Measurements from ENCODE around the gene TMEM126B.
"Not testable (repeated sequence)": the region's sequence is repeated elsewhere in the genome, so short reads cannot be mapped to it uniquely, and the experiment has no call there.

Gene TMEM126B

DNA sequence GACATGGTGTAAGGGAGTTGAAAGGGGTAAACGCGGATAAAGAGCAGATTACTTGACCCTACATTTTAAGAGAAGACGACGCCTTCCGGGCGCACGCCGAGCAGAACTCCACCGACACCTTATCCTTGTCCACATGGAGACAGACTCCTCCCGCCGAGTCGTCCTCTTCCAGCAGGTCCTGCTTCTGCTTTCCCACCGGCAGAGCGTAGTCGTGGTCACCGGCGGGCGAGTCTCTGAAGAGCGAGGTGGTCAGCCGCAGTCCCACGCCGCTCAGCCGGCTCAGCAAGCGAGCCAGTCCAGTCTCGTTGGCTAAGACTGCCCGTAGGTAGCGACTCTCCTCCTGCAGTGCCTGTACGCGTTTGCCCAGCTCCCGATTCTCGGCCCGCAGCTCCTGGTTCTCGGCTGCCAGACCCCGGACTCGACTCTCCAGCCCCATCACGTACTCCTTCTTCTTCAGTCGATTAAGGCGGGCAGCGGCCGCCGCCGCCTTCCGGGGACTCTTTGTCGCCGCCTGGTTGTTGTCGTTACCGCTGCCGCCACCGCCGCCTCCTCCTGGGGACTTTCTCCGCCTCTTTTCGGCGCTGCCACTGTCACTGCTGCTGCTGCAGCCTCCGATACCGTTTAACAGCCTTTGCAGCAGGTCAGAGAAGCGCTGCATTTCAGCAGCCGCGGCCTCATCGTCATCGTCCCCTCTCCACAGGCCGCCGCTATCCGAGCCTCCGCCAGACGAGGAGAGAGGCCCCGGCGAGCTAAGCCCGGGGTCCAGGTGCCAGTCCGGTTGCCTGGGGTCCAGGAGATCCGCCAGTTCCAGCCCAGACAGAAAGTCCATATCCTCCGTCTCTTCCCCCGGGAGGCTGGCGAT lies 35.6 kb downstream of the TMEM126B start:
- H3K4me3 ChIP-seq (ENCODE audit: low read length in 2 of 2), result peak overlapping the region; percentile 96 to 100
- peaks cover 9 to 14% of the 10 kb centered on the region in 2 donors for H3K36me3 ChIP-seq (ENCODE audit: control insufficient read depth in 2 of 2, insufficient read depth in 2 of 2, low read length in 2 of 2)
- peak overlapping the region; percentile 88 to 98 for H3K9ac ChIP-seq (ENCODE audit: low read depth in 1 of 2, low read length in 2 of 2)
- H3K27me3 ChIP-seq (ENCODE audit: control insufficient read depth in 2 of 2, insufficient read depth in 2 of 2, low read length in 2 of 2), result no peaks in the 10 kb centered on the region
- peaks cover 14 to 27% of the 10 kb centered on the region in 2 donors for H3K4me1 ChIP-seq (ENCODE audit: control insufficient read depth in 2 of 2, insufficient read depth in 2 of 2, low read length in 2 of 2)
- H3K27ac ChIP-seq (ENCODE audit: low read depth in 2 of 2, low read length in 2 of 2), result peak overlapping the region; percentile 97 to 98
- no peaks in the 10 kb centered on the region for H3K9me3 ChIP-seq (ENCODE audit: control insufficient read depth in 2 of 2, low read length in 2 of 2)

- peak within 1 kb of the TSS; percentile 88 to 98 for H3K9ac ChIP-seq (ENCODE audit: low read depth in 1 of 2, low read length in 2 of 2)
- H3K27ac ChIP-seq (ENCODE audit: low read depth in 2 of 2, low read length in 2 of 2), result peak within 1 kb of the TSS; percentile 97 to 98
- H3K36me3 ChIP-seq (ENCODE audit: control insufficient read depth in 2 of 2, insufficient read depth in 2 of 2, low read length in 2 of 2), result peaks cover 5 to 9% of the 10 kb centered on the region in 2 donors
- H3K27me3 ChIP-seq (ENCODE audit: control insufficient read depth in 2 of 2, insufficient read depth in 2 of 2, low read length in 2 of 2), result no peaks in the 10 kb centered on the region
- H3K9me3 ChIP-seq (ENCODE audit: control insufficient read depth in 2 of 2, low read length in 2 of 2), result no peaks in the 10 kb centered on the region
- peaks cover 14 to 27% of the 10 kb centered on the region in 2 donors for H3K4me1 ChIP-seq (ENCODE audit: control insufficient read depth in 2 of 2, insufficient read depth in 2 of 2, low read length in 2 of 2)
- H3K4me3 ChIP-seq (ENCODE audit: low read length in 2 of 2), result peak within 1 kb of the TSS; percentile 96 to 100
Observed at GRCh38 chr11:85664615-85665481, 36.5 kb downstream of the TMEM126B start, which contains the start of gene CREBZF. Gene CREBZF, minus strand, starts transcription at chr11:85665129. Its CDS starts 254 bp downstream, at chr11:85664875.

DNA sequence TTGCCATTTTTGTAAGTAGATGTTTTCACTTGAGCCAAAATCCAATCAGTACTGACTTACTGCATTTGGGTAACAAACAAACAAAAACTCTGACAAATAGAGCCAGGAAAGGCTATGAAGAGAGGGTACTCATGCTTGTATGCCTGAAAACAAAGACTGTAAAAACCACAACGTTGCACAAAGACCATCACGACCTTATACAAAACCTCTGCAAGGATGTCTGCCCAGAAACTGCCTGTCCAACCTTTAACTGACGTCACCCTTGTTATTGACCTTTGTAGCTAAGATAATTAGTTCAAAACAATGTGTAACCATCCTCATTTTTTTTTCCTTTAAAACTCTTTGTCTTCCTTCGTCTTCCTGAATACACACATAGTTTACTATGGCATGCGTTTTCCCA lies 37.3 kb downstream of the TMEM126B start:
- Histone ChIP-seq H3K9ac (ENCODE audit: low read depth in 1 of 2, low read length in 2 of 2) (no peak overlapping the region), H3K4me1 (ENCODE audit: control insufficient read depth in 2 of 2, insufficient read depth in 2 of 2, low read length in 2 of 2) (peaks cover 14 to 27% of the 10 kb centered on the region in 2 donors), H3K27ac (ENCODE audit: low read depth in 2 of 2, low read length in 2 of 2) (no peak overlapping the region), H3K27me3 (ENCODE audit: control insufficient read depth in 2 of 2, insufficient read depth in 2 of 2, low read length in 2 of 2) (no peaks in the 10 kb centered on the region), H3K4me3 (ENCODE audit: low read length in 2 of 2) (no peak overlapping the region), H3K36me3 (ENCODE audit: control insufficient read depth in 2 of 2, insufficient read depth in 2 of 2, low read length in 2 of 2) (peaks cover 0 to 4% of the 10 kb centered on the region in 2 donors), H3K9me3 (ENCODE audit: control insufficient read depth in 2 of 2, low read length in 2 of 2) (no peaks in the 10 kb centered on the region)

DNA sequence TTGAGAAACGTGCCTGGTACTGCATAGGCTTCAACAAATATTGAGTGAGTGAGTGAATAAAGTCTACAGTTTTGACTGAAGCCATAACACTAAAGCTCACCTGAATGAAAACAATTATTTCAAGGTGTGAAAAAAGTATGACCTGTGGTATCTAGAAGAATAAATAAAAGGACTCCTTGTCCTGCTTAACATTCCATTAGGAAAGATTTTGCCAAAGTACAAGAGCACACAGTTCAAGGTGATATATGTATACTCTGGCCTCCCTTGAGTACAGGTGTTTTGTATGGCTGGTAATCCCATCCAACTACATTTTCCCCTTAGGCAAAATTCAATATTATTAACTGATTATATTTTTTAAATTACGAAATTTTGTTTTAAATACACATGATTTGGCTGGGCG lies 38.3 kb downstream of the TMEM126B start:
- Histone ChIP-seq H3K36me3 (ENCODE audit: control insufficient read depth in 2 of 2, insufficient read depth in 2 of 2, low read length in 2 of 2) (no peaks in the 10 kb centered on the region), H3K27ac (ENCODE audit: low read depth in 2 of 2, low read length in 2 of 2) (no peak overlapping the region), H3K4me3 (ENCODE audit: low read length in 2 of 2) (no peak overlapping the region), H3K4me1 (ENCODE audit: control insufficient read depth in 2 of 2, insufficient read depth in 2 of 2, low read length in 2 of 2) (peaks cover 9 to 23% of the 10 kb centered on the region in 2 donors), H3K9ac (ENCODE audit: low read depth in 1 of 2, low read length in 2 of 2) (no peak overlapping the region), H3K27me3 (ENCODE audit: control insufficient read depth in 2 of 2, insufficient read depth in 2 of 2, low read length in 2 of 2) (no peaks in the 10 kb centered on the region), H3K9me3 (ENCODE audit: control insufficient read depth in 2 of 2, low read length in 2 of 2) (no peaks in the 10 kb centered on the region)

DNA sequence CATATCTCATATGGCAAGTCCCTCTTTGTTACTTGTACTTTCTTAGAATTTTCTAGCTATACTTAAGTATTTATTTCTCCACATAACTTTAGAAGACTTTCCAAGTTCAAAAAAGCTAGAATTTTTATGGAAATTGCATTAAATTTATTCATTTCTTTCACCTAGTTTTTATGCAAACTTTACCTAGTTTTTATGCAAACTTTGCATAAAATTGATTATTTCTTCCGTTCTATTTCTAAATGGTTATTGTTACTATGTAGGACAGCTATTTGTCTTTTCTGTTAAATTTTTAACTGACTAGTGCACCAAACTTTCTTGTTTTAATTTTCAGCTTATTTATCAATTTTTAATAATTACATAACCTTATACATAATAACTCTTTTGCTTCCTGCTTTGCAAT lies 39.8 kb downstream of the TMEM126B start:
- Histone ChIP-seq H3K9me3 (ENCODE audit: control insufficient read depth in 2 of 2, low read length in 2 of 2) (no peaks in the 10 kb centered on the region), H3K27me3 (ENCODE audit: control insufficient read depth in 2 of 2, insufficient read depth in 2 of 2, low read length in 2 of 2) (no peaks in the 10 kb centered on the region), H3K4me3 (ENCODE audit: low read length in 2 of 2) (no peak overlapping the region), H3K27ac (ENCODE audit: low read depth in 2 of 2, low read length in 2 of 2) (no peak overlapping the region), H3K36me3 (ENCODE audit: control insufficient read depth in 2 of 2, insufficient read depth in 2 of 2, low read length in 2 of 2) (no peaks in the 10 kb centered on the region), H3K4me1 (ENCODE audit: control insufficient read depth in 2 of 2, insufficient read depth in 2 of 2, low read length in 2 of 2) (peaks cover 4 to 11% of the 10 kb centered on the region in 2 donors), H3K9ac (ENCODE audit: low read depth in 1 of 2, low read length in 2 of 2) (no peak overlapping the region)

- not testable (repeated sequence) for H3K27me3 ChIP-seq (ENCODE audit: control insufficient read depth in 2 of 2, insufficient read depth in 2 of 2, low read length in 2 of 2); H3K27ac ChIP-seq (ENCODE audit: low read depth in 2 of 2, low read length in 2 of 2); H3K4me1 ChIP-seq (ENCODE audit: control insufficient read depth in 2 of 2, insufficient read depth in 2 of 2, low read length in 2 of 2); H3K9me3 ChIP-seq (ENCODE audit: control insufficient read depth in 2 of 2, low read length in 2 of 2); H3K36me3 ChIP-seq (ENCODE audit: control insufficient read depth in 2 of 2, insufficient read depth in 2 of 2, low read length in 2 of 2); H3K4me3 ChIP-seq (ENCODE audit: low read length in 2 of 2); H3K9ac ChIP-seq (ENCODE audit: low read depth in 1 of 2, low read length in 2 of 2)
Observed at GRCh38 chr11:85670949-85671663, 42.7 kb downstream of the TMEM126B start.

DNA sequence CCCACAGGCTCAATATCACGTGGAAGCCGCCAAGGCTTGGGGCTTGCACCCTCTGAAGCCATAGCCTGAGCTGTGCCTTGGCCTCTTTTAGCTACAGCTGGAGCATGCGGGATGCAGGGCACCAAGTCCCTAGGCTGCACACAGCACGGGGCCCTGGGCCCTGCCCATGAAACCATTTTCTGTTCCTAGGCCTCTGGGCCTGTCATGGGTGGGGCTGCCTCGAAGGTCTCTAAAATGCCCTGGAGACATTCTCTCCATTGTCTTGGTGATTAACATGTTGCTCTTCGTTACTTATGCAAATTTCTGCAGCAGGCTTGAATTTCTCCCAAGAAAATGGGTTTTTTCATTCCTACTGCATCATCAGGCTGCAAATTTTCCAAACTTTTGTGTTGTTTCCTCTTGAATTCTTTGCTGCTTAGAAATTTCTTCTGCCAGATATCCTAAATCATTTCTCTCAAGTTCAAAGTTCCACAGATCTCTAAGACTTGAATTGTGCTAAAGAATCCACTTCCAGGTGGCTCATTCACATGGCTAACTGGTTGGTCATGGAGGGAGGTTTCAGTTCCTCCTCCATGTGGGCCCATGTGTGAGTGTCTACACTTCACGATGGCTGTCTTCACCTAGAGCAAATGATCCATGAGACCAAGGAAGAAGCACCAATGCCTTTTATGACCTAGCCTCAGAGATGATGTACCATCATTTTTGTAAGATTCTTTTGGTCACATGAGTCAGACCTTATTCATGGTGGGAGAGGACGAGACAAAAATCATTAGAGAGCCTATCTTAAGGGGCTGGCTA lies 43.9 kb downstream of the TMEM126B start:
- H3K36me3 ChIP-seq (ENCODE audit: control insufficient read depth in 2 of 2, insufficient read depth in 2 of 2, low read length in 2 of 2), result no peaks in the 10 kb centered on the region
- H3K27me3 ChIP-seq (ENCODE audit: control insufficient read depth in 2 of 2, insufficient read depth in 2 of 2, low read length in 2 of 2), result no peaks in the 10 kb centered on the region
- no peaks in the 10 kb centered on the region for H3K9me3 ChIP-seq (ENCODE audit: control insufficient read depth in 2 of 2, low read length in 2 of 2)

DNA sequence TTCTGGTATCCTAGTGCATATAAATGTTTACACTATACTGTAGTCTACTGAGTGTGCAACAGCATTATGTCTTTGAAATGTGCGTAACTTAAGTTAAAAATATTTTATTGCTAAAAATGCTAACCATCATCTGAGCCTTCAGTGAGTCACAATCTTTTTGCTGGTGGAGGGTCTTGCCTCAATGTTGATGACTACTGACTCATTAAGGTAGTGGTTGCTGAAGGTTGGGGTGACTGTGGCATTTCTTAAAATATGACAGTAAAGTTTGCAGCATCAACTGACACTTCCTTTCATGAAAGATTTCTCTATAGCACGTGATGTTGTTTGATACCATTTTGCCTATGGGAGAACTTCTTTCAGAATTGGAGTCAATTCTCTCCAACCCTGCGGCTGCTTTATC lies 45.0 kb downstream of the TMEM126B start:
- Histone ChIP-seq H3K36me3 (ENCODE audit: control insufficient read depth in 2 of 2, insufficient read depth in 2 of 2, low read length in 2 of 2) (no peaks in the 10 kb centered on the region), H3K9me3 (ENCODE audit: control insufficient read depth in 2 of 2, low read length in 2 of 2) (no peaks in the 10 kb centered on the region), H3K4me3 (ENCODE audit: low read length in 2 of 2) (no peak overlapping the region), H3K27me3 (ENCODE audit: control insufficient read depth in 2 of 2, insufficient read depth in 2 of 2, low read length in 2 of 2) (no peaks in the 10 kb centered on the region), H3K9ac (ENCODE audit: low read depth in 1 of 2, low read length in 2 of 2) (no peak overlapping the region), H3K4me1 (ENCODE audit: control insufficient read depth in 2 of 2, insufficient read depth in 2 of 2, low read length in 2 of 2) (no peaks in the 10 kb centered on the region), H3K27ac (ENCODE audit: low read depth in 2 of 2, low read length in 2 of 2) (no peak overlapping the region)

More for the DNA sequence above, 43.9 kb downstream of the TMEM126B start:
- Histone ChIP-seq H3K27ac (ENCODE audit: low read depth in 2 of 2, low read length in 2 of 2) (no peak overlapping the region), H3K9ac (ENCODE audit: low read depth in 1 of 2, low read length in 2 of 2) (no peak overlapping the region), H3K4me1 (ENCODE audit: control insufficient read depth in 2 of 2, insufficient read depth in 2 of 2, low read length in 2 of 2) (no peaks in the 10 kb centered on the region), H3K4me3 (ENCODE audit: low read length in 2 of 2) (no peak overlapping the region)

- no peaks in the 10 kb centered on the region for H3K36me3 ChIP-seq (ENCODE audit: control insufficient read depth in 2 of 2, insufficient read depth in 2 of 2, low read length in 2 of 2)
- H3K27me3 ChIP-seq (ENCODE audit: control insufficient read depth in 2 of 2, insufficient read depth in 2 of 2, low read length in 2 of 2), result no peaks in the 10 kb centered on the region
- no peaks in the 10 kb centered on the region for H3K4me1 ChIP-seq (ENCODE audit: control insufficient read depth in 2 of 2, insufficient read depth in 2 of 2, low read length in 2 of 2)
- no peak overlapping the region for H3K27ac ChIP-seq (ENCODE audit: low read depth in 2 of 2, low read length in 2 of 2)
- H3K9me3 ChIP-seq (ENCODE audit: control insufficient read depth in 2 of 2, low read length in 2 of 2), result no peaks in the 10 kb centered on the region
- no peak overlapping the region for H3K9ac ChIP-seq (ENCODE audit: low read depth in 1 of 2, low read length in 2 of 2)
- H3K4me3 ChIP-seq (ENCODE audit: low read length in 2 of 2), result no peak overlapping the region
Observed at GRCh38 chr11:85679576-85679975, 51.2 kb downstream of the TMEM126B start.
